IMR-90 (cell line): ENCODE results near the gene TPO. TPM values are rescaled to one million over a fixed set of nuclear protein-coding genes. Genes with fewer than 3 reads are reported as not detected.

ENCODE experiments used
- ATAC-seq: fragments of 200-7000 bp; cut with Tn5 transposase; 2 replicates; pipeline ENCODE4 v1.9.1; 2020; ENCODE audit warnings: low read depth, mild to moderate bottlenecking, moderate library complexity
- BruUV-seq: library from RNA; stranded (reverse); fragments of 400-500 nt; replicated peaks from 2 replicates; lab custom pipeline; 2021; lab: Mats Ljungman, UMichigan
- CTCF ChIA-PET: fragments of 300-600 bp; formaldehyde crosslinking; extraction: SDS; loops from one replicate; lab custom pipeline; 2021; ENCODE audit warnings: antibody characterized with exemption; lab: Yijun Ruan, JAX
- POLR2A ChIA-PET: fragments of 300-600 bp; sonication (Branson Sonifier 250); formaldehyde crosslinking; loops from one replicate; lab custom pipeline; 2022; ENCODE audit warnings: antibody characterized with exemption; ENCODE audit not compliant: unreplicated experiment; lab: Charles Lee
- DNase-seq: peaks from one replicate; pipeline ENCODE4 v3.0.0; 2013
- H2AFZ ChIP-seq: replicated peaks from 2 replicates; pipeline ENCODE3; 2013; ENCODE audit warnings: low read length, mild to moderate bottlenecking; ENCODE audit not compliant: poor library complexity
- H2AK5ac ChIP-seq: 2 replicates; pipeline ENCODE4 v1.6.1; 2013; ENCODE audit warnings: low read depth, low read length, inconsistent platforms
- H2AK9ac ChIP-seq: replicated peaks from 2 replicates; pipeline ENCODE3; 2013; ENCODE audit warnings: mild to moderate bottlenecking, low read depth, low read length, moderate library complexity; ENCODE audit not compliant: poor library complexity
- H2BK120ac ChIP-seq: 2 replicates; pipeline ENCODE4 v1.6.1; 2013; ENCODE audit warnings: low read depth, low read length, inconsistent platforms
- H2BK15ac ChIP-seq: 3 replicates; pipeline ENCODE4 v1.6.1; 2013; ENCODE audit warnings: low read depth, low read length, inconsistent platforms
- H2BK20ac ChIP-seq: 2 replicates; pipeline ENCODE4 v1.6.1; 2013; ENCODE audit warnings: low read depth, mild to moderate bottlenecking, inconsistent platforms, low read length, moderate library complexity
- H2BK5ac ChIP-seq: 2 replicates; pipeline ENCODE4 v1.6.1; 2013; ENCODE audit warnings: mild to moderate bottlenecking, low read depth, low read length, inconsistent platforms; ENCODE audit not compliant: poor library complexity, severe bottlenecking
- H3K14ac ChIP-seq: replicated peaks from 2 replicates; pipeline ENCODE4 v1.6.1; 2013; ENCODE audit warnings: low read depth, low read length, inconsistent platforms
- H3K18ac ChIP-seq: 2 replicates; pipeline ENCODE4 v1.6.1; 2013; ENCODE audit warnings: low read depth, low read length, control low read depth
- H3K23ac ChIP-seq: 2 replicates; pipeline ENCODE4 v1.6.1; 2013; ENCODE audit warnings: low read depth, low read length, inconsistent platforms
- H3K27ac ChIP-seq: 2 replicates; pipeline ENCODE4 v1.5.1; 2013; ENCODE audit warnings: mild to moderate bottlenecking, control low read depth, low read length; ENCODE audit not compliant: insufficient read depth
- H3K27me3 ChIP-seq: 2 replicates; pipeline ENCODE4 v1.6.1; 2013; ENCODE audit warnings: low read length; ENCODE audit not compliant: control insufficient read depth, insufficient read depth
- H3K36me3 ChIP-seq: 2 replicates; pipeline ENCODE4 v1.6.1; 2013; ENCODE audit warnings: low read length, mixed read lengths; ENCODE audit not compliant: control insufficient read depth, insufficient read depth
- H3K4ac ChIP-seq: 2 replicates; pipeline ENCODE4 v1.6.1; 2013; ENCODE audit warnings: low read depth, low read length, inconsistent platforms
- H3K4me1 ChIP-seq: 2 replicates; pipeline ENCODE4 v1.6.1; 2013; ENCODE audit warnings: low read length, mixed read lengths; ENCODE audit not compliant: control insufficient read depth, insufficient read depth
- H3K4me2 ChIP-seq: 2 replicates; pipeline ENCODE4 v1.6.1; 2013; ENCODE audit warnings: low read depth, mild to moderate bottlenecking, control low read depth, low read length, moderate library complexity
- H3K4me3 ChIP-seq: 2 replicates; pipeline ENCODE4 v1.5.1; 2013; ENCODE audit warnings: low read depth, mild to moderate bottlenecking, control low read depth, low read length, moderate library complexity; ENCODE audit not compliant: insufficient read depth
- H3K56ac ChIP-seq: 2 replicates; pipeline ENCODE4 v1.6.1; 2013; ENCODE audit warnings: low read length, inconsistent platforms; ENCODE audit not compliant: insufficient read depth; ENCODE audit errors: extremely low read depth
- H3K79me1 ChIP-seq, 2 experiments: 2 replicates each; pipeline ENCODE4 v1.6.1; 2013; ENCODE audit warnings: low read length in 2 of 2, inconsistent platforms in 1 of 2, low read depth in 1 of 2
- H3K9ac ChIP-seq: 2 replicates; pipeline ENCODE4 v1.6.1; 2013; ENCODE audit warnings: low read depth, low read length, control low read depth
- H3K9me1 ChIP-seq: 2 replicates; pipeline ENCODE4 v1.6.1; 2013; ENCODE audit warnings: low read length, inconsistent platforms; ENCODE audit not compliant: insufficient read depth
- H3K9me3 ChIP-seq: 2 replicates; pipeline ENCODE4 v1.6.1; 2013; ENCODE audit warnings: low read length; ENCODE audit not compliant: control insufficient read depth, insufficient read depth
- H4K20me1 ChIP-seq: 2 replicates; pipeline ENCODE4 v1.6.1; 2013; ENCODE audit warnings: low read length, inconsistent platforms; ENCODE audit not compliant: insufficient read depth
- H4K5ac ChIP-seq: 2 replicates; pipeline ENCODE4 v1.6.1; 2013; ENCODE audit warnings: mild to moderate bottlenecking, low read depth, low read length, control low read depth
- H4K8ac ChIP-seq, 2 experiments: 2 replicates each; pipeline ENCODE4 v1.6.1; 2013; ENCODE audit warnings: low read depth in 2 of 2, low read length in 2 of 2, control low read depth in 1 of 2, inconsistent platforms in 1 of 2
- H4K91ac ChIP-seq: 2 replicates; pipeline ENCODE4 v1.6.1; 2013; ENCODE audit warnings: low read depth, low read length, inconsistent platforms; ENCODE audit not compliant: insufficient read depth
- BHLHE40 ChIP-seq: fragments of 150-350 bp; IDR thresholded peaks from 2 replicates; pipeline ENCODE4 v1.6.1; 2016; ENCODE audit warnings: mild to moderate bottlenecking, low read depth, low read length
- CEBPB ChIP-seq: IDR thresholded peaks from 2 replicates; pipeline ENCODE4 v1.6.1; 2012; ENCODE audit warnings: low read depth, low read length, improper control_type of control experiment
- CHD1 ChIP-seq: IDR thresholded peaks from 2 replicates; pipeline ENCODE4 v1.6.1; 2012; ENCODE audit warnings: low read depth, low read length, improper control_type of control experiment
- FOS ChIP-seq: fragments of 150-350 bp; IDR thresholded peaks from 2 replicates; pipeline ENCODE4 v1.6.1; 2016; ENCODE audit warnings: low read depth, low read length
- MAFK ChIP-seq: IDR thresholded peaks from 2 replicates; pipeline ENCODE4 v1.6.1; 2012; ENCODE audit warnings: low read depth, low read length, improper control_type of control experiment
- MAZ ChIP-seq: IDR thresholded peaks from 2 replicates; pipeline ENCODE4 v1.6.1; 2012; ENCODE audit warnings: low read depth, mild to moderate bottlenecking, low read length, improper control_type of control experiment, moderate library complexity, borderline replicate concordance
- MXI1 ChIP-seq: IDR thresholded peaks from 2 replicates; pipeline ENCODE4 v1.6.1; 2012; ENCODE audit warnings: low read depth, mild to moderate bottlenecking, low read length, moderate library complexity, borderline replicate concordance
- NFE2L2 ChIP-seq: fragments of 150-350 bp; IDR thresholded peaks from 2 replicates; pipeline ENCODE4 v1.6.1; 2016; ENCODE audit warnings: low read depth, mild to moderate bottlenecking, low read length
- POLR2A ChIP-seq: IDR thresholded peaks from 2 replicates; pipeline ENCODE4 v1.6.1; 2012; ENCODE audit warnings: mild to moderate bottlenecking, low read depth, low read length
- RFX5 ChIP-seq: IDR thresholded peaks from 2 replicates; pipeline ENCODE4 v1.8.0; 2012; ENCODE audit warnings: low read depth, mild to moderate bottlenecking, low read length, moderate library complexity
- SMC3 ChIP-seq: fragments of 150-350 bp; IDR thresholded peaks from 2 replicates; pipeline ENCODE4 v1.6.1; 2016; ENCODE audit warnings: low read depth, mild to moderate bottlenecking, antibody characterized with exemption, low read length, moderate library complexity
- WGBS, 2 experiments: methylation state at CpG; one replicate each; pipeline versions ENCODE4 v1.1.5 to v1.1.7; 2013; ENCODE audit warnings: missing lambda C conversion rate in 2 of 2; ENCODE audit not compliant: insufficient read length in 1 of 2; ENCODE audit errors: extremely low coverage in 2 of 2; 5-methylcytosine and 5-hydroxymethylcytosine counted together
- dilution Hi-C: fragments of 300-500 bp; cut with HindIII; formaldehyde crosslinking; loops from one replicate; pipeline ENCODE4 v1.14.3; 2018; ENCODE audit warnings: low sequenced_read_pairs; ENCODE audit not compliant: unreplicated experiment
- in situ Hi-C: fragments of 300-500 bp; cut with MboI; formaldehyde crosslinking; loops from 3 replicates; pipeline ENCODE4 v1.14.3; 2019; ENCODE audit warnings: low sequenced_read_pairs, inconsistent platforms, mixed read lengths
- intact Hi-C: fragments of 100-400 bp; cut with micrococcal nuclease; formaldehyde crosslinking; loops from 2 replicates; pipeline ENCODE4 v1.10.0; 2022
- polyA plus RNA-seq, 3 experiments: library from polyadenylated mRNA; depleted of rRNA; stranded (reverse); fragments of >200 nt; gene quantifications; 2 replicates each; pipeline ENCODE4 v1.2.3, GENCODE V29; 2012; ENCODE audit warnings: low replicate concordance in 1 of 3
- total RNA-seq: library from RNA; depleted of rRNA; stranded (reverse); fragments of >200 nt; gene quantifications from 2 replicates; pipeline ENCODE4 v1.2.3, GENCODE V29; 2012

TPO gene
- total and polyA plus RNA-seq, 2 of the 4 experiments (the other 2 are of a cell fraction), result not detected

GRCh38 chr2:1400943-1401735 is 12.1 kb upstream of the TPO start:
- Histone ChIP-seq H2BK15ac (no peak overlapping the region), H2AK5ac (no peak overlapping the region), H3K4me1 (no peaks in the 10 kb centered on the region), H3K4me3 (no peak overlapping the region), H3K9me3 (peaks cover 30% of the 10 kb centered on the region), H3K9ac (no peak overlapping the region), H3K14ac (no peak overlapping the region), H3K9me1 (no peaks in the 10 kb centered on the region), H3K4ac (no peak overlapping the region), H2AFZ (no peak overlapping the region), H3K27me3 (no peaks in the 10 kb centered on the region), H3K23ac (no peak overlapping the region), H3K18ac (no peak overlapping the region), H3K4me2 (no peak overlapping the region), H4K91ac (no peak overlapping the region), H4K8ac (no peak overlapping the region), H3K56ac (no peak overlapping the region), H2AK9ac (no peak overlapping the region), H2BK5ac (no peak overlapping the region), H4K5ac (no peak overlapping the region), H4K20me1 (no peaks in the 10 kb centered on the region), H2BK120ac (no peak overlapping the region), H2BK20ac (no peak overlapping the region), H3K27ac (no peak overlapping the region), H3K79me1 (no peaks in the 10 kb centered on the region), H3K36me3 (no peaks in the 10 kb centered on the region)
- POLR2A ChIA-PET, result no interaction called here
- TF ChIP-seq RFX5 (no peak), NFE2L2 (no peak), CEBPB (no peak), MXI1 (no peak), MAFK (no peak), MAZ (no peak), CHD1 (no peak), FOS (no peak), POLR2A (no peak), SMC3 (no peak), BHLHE40 (no peak)
- intact Hi-C loops (no loop called here), in situ Hi-C loops (no loop called here), dilution Hi-C loops (no loop called here)
- no peak for ATAC-seq
- 36% methylated on average over 4 of the region's 8 CpGs; no CpG with 5 or more reads in 1 of the 2 experiments for WGBS, 2 experiments
- DNase-seq, result no peak
- no TSS peak for BruUV-seq
- CTCF ChIA-PET, result no interaction called here
